Keratinocyte (primary cell): ENCODE results near the gene BICD1. TPM values are rescaled to one million over a fixed set of nuclear protein-coding genes. Genes with fewer than 3 reads are reported as not detected.

ENCODE experiments used
- DNase-seq: peaks from one replicate; pipeline ENCODE4 v3.0.0-alpha.2; 2011; ENCODE audit warnings: low read depth, missing footprints, low spot score
- FAIRE-seq: peaks from 2 replicates; lab custom pipeline; 2011; peaks lifted over from hg19 to GRCh38; lab: Jason Lieb, UNC
- H2AFZ ChIP-seq: 2 replicates; pipeline ENCODE4 v1.6.0; 2012; ENCODE audit warnings: low read length, control low read depth, inconsistent platforms; ENCODE audit not compliant: control insufficient read depth
- H3K27ac ChIP-seq: 2 replicates; pipeline ENCODE4 v1.5.1; 2011; ENCODE audit warnings: low read length; ENCODE audit not compliant: control insufficient read depth, insufficient read depth
- H3K27me3 ChIP-seq: 3 replicates; pipeline ENCODE4 v1.6.0; 2011; ENCODE audit warnings: low read length; ENCODE audit not compliant: control insufficient read depth, insufficient read depth; ENCODE audit errors: extremely low read depth
- H3K36me3 ChIP-seq, 2 experiments: 2 replicates in 1 of 2; 3 replicates in 1 of 2; pipeline ENCODE4 v1.5.1; 2011; ENCODE audit warnings: low read length in 2 of 2, mild to moderate bottlenecking in 1 of 2; ENCODE audit not compliant: control insufficient read depth in 2 of 2, insufficient read depth in 2 of 2; ENCODE audit errors: extremely low read depth in 1 of 2
- H3K4me1 ChIP-seq: 3 replicates; pipeline ENCODE4 v1.5.1; 2011; ENCODE audit warnings: low read length; ENCODE audit not compliant: control insufficient read depth, insufficient read depth; ENCODE audit errors: extremely low read depth
- H3K4me2 ChIP-seq: 3 replicates; pipeline ENCODE4 v1.6.0; 2011; ENCODE audit warnings: low read depth, low read length; ENCODE audit not compliant: control insufficient read depth, insufficient read depth; ENCODE audit errors: extremely low read depth
- H3K4me3 ChIP-seq, 3 experiments: fragments of 200-600 bp in 1 of 3; sonication (generic) in 1 of 3; 2 replicates in 2 of 3; 3 replicates in 1 of 3; pipeline ENCODE4 v1.5.1; 2011 to 2016; ENCODE audit warnings: low read length in 3 of 3, mild to moderate bottlenecking in 3 of 3, control low read depth in 2 of 3, inconsistent platforms in 1 of 3, low read depth in 1 of 3, mixed read lengths in 1 of 3, mixed run types in 1 of 3, moderate library complexity in 1 of 3; ENCODE audit not compliant: control insufficient read depth in 2 of 3, insufficient read depth in 2 of 3; ENCODE audit errors: extremely low read depth in 1 of 3
- H3K79me2 ChIP-seq: 2 replicates; pipeline ENCODE4 v1.6.0; 2012; ENCODE audit warnings: low read length; ENCODE audit not compliant: control insufficient read depth, insufficient read depth
- H3K9ac ChIP-seq: 3 replicates; pipeline ENCODE4 v1.6.0; 2011; ENCODE audit warnings: low read length; ENCODE audit not compliant: control insufficient read depth, insufficient read depth; ENCODE audit errors: extremely low read depth
- H3K9me1 ChIP-seq: 3 replicates; pipeline ENCODE4 v1.6.0; 2011; ENCODE audit warnings: low read length; ENCODE audit not compliant: control insufficient read depth, insufficient read depth; ENCODE audit errors: extremely low read depth
- H3K9me3 ChIP-seq: 2 replicates; pipeline ENCODE4 v1.5.1; 2012; ENCODE audit warnings: low read depth, low read length; ENCODE audit not compliant: control insufficient read depth
- H4K20me1 ChIP-seq: 3 replicates; pipeline ENCODE4 v1.6.0; 2011; ENCODE audit warnings: low read length; ENCODE audit not compliant: control insufficient read depth, insufficient read depth; ENCODE audit errors: extremely low read depth
- EZH2 ChIP-seq: IDR thresholded peaks from one replicate; pipeline ENCODE4 v1.6.1; 2012; ENCODE audit warnings: inconsistent platforms, mild to moderate bottlenecking, low read length, moderate library complexity
- dilution Hi-C: fragments of 300-500 bp; cut with MboI; formaldehyde crosslinking; loops from one replicate; pipeline ENCODE4 v1.7.0; 2020; ENCODE audit warnings: low sequenced_read_pairs; ENCODE audit not compliant: extremely low pct_ligation_motif_present
- polyA plus RNA-seq, 5 experiments: library from polyadenylated mRNA; depleted of rRNA in 3 of 5; stranded (reverse) in 3 of 5; stranded (forward) in 1 of 5; unstranded in 1 of 5; fragments of >200 nt; gene quantifications; 1 replicate in 1 of 5; 2 replicates in 3 of 5; 3 replicates in 1 of 5; pipeline versions ENCODE4 v1.2.1 to v1.2.3, GENCODE V29; 2011 to 2012; ENCODE audit warnings: missing spikeins in 2 of 5, low read depth in 1 of 5, low replicate concordance in 1 of 5
- TF ChIP-seq, protein P1 (sequence below), 3 experiments: IDR thresholded peaks in 1 of 3; conservative IDR thresholded peaks in 1 of 3; optimal IDR thresholded peaks in 1 of 3; 2 replicates in 2 of 3; 3 replicates in 1 of 3; pipeline versions ENCODE3 to v1.5.1; 2011; ENCODE audit warnings: low read length in 3 of 3, mild to moderate bottlenecking in 3 of 3, moderate library complexity in 2 of 3, control low read depth in 1 of 3, inconsistent platforms in 1 of 3; ENCODE audit not compliant: insufficient read depth in 2 of 3; ENCODE audit errors: extremely low read depth in 1 of 3

Gene BICD1
- polyA plus RNA-seq, 1 donor (not counting 4 experiments of a cell fraction or from before 2014, with no cell fraction given) = 10.2 TPM

DNA sequence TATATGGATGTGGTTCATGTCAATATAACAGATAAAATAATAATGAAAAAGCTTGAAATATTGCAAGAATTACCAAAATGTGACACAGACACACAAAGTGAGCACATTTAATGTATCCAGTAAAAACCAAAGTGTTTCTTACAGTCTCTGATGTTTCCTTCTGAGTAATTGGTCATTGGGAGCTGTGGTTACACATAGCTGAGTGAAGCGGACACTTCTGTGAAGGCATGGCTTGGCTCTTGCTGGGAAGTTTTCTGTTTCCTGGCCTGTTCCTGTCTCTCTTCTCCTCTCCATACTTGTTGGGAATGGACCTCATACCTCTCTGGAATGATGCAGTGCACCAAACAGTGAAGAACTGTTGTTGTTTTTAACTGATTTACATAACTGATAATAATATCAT is 117.3 kb downstream of the BICD1 start:
- Histone ChIP-seq H3K27ac (no peak overlapping the region), H3K4me1 (no peaks in the 10 kb centered on the region), H3K9me3 (no peaks in the 10 kb centered on the region), H3K9ac (no peak overlapping the region), H3K36me3 (peaks cover 0 to 3% of the 10 kb centered on the region in 2 experiments), H2AFZ (no peak overlapping the region), H3K9me1 (no peaks in the 10 kb centered on the region), H3K79me2 (no peaks in the 10 kb centered on the region), H4K20me1 (no peaks in the 10 kb centered on the region), H3K27me3 (no peaks in the 10 kb centered on the region), H3K4me2 (no peak overlapping the region), H3K4me3 (no peak overlapping the region)
- FAIRE-seq = no peak
- no peak for DNase-seq
- dilution Hi-C loops = no loop called here
- no peak for TF ChIP-seq EZH2
- TF ChIP-seq, protein P1, sequence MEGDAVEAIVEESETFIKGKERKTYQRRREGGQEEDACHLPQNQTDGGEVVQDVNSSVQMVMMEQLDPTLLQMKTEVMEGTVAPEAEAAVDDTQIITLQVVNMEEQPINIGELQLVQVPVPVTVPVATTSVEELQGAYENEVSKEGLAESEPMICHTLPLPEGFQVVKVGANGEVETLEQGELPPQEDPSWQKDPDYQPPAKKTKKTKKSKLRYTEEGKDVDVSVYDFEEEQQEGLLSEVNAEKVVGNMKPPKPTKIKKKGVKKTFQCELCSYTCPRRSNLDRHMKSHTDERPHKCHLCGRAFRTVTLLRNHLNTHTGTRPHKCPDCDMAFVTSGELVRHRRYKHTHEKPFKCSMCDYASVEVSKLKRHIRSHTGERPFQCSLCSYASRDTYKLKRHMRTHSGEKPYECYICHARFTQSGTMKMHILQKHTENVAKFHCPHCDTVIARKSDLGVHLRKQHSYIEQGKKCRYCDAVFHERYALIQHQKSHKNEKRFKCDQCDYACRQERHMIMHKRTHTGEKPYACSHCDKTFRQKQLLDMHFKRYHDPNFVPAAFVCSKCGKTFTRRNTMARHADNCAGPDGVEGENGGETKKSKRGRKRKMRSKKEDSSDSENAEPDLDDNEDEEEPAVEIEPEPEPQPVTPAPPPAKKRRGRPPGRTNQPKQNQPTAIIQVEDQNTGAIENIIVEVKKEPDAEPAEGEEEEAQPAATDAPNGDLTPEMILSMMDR (optimal IDR thresholded peaks at IDR 0.05 in 1 of 3, IDR thresholded peaks at IDR 0.05 in 1 of 3, conservative IDR thresholded peaks at IDR 0.05 in 1 of 3; ENCODE audit: extremely low read depth in 1 of 3, insufficient read depth in 2 of 3, low read length in 3 of 3) = no peak

DNA sequence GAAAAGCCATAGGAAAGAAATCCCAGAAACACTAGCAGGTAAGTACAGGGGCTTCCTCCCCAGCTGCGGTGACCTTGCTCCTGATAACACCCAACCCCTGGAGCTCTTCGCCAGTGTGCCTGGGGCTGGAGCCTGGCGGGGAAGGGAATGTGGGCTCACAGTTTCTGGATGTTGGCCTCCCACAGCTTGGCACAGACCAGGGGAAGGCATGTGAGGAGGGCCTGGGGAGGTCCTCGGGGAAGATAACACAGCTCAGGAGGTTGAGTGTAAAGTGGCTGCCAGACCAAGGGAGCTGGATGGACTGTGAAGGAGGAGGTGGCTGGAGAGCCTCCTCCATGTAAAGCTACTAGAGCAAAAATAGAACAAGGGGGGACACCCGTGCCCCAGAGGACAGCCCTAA is 120.1 kb downstream of the BICD1 start:
- no peak overlapping the region for H3K4me2 ChIP-seq
- FAIRE-seq (no peak), DNase-seq (no peak)
- H3K27ac ChIP-seq = no peak overlapping the region
- no peaks in the 10 kb centered on the region for H4K20me1 ChIP-seq
- H3K27me3 ChIP-seq = no peaks in the 10 kb centered on the region
- no peak overlapping the region for H2AFZ ChIP-seq
- TF ChIP-seq EZH2 = no peak
- TF ChIP-seq, protein P1 (optimal IDR thresholded peaks at IDR 0.05 in 1 of 3, IDR thresholded peaks at IDR 0.05 in 1 of 3, conservative IDR thresholded peaks at IDR 0.05 in 1 of 3; ENCODE audit: extremely low read depth in 1 of 3, insufficient read depth in 2 of 3, low read length in 3 of 3) = no peak
- H3K4me3 ChIP-seq = no peak overlapping the region
- no peak overlapping the region for H3K9ac ChIP-seq
- no peaks in the 10 kb centered on the region for H3K4me1 ChIP-seq
- no peaks in the 10 kb centered on the region for H3K79me2 ChIP-seq
- H3K9me1 ChIP-seq = no peaks in the 10 kb centered on the region
- dilution Hi-C loops = no loop called here
- peaks cover 0 to 3% of the 10 kb centered on the region in 2 experiments for H3K36me3 ChIP-seq
- H3K9me3 ChIP-seq = no peaks in the 10 kb centered on the region
